GM06990 (cell line): ENCODE results near the gene PEX5L.

Experiments used
- DNase-seq: peaks from one replicate; pipeline ENCODE4 v3.0.0-alpha.2; 2011; ENCODE audit not compliant: insufficient read length; ENCODE audit errors: extremely low read depth
- H3K27me3 ChIP-seq: replicated peaks from 2 replicates; pipeline ENCODE4 v1.6.0; 2011; ENCODE audit warnings: low read length; ENCODE audit not compliant: control insufficient read depth, insufficient read depth
- H3K36me3 ChIP-seq: 2 replicates; pipeline ENCODE4 v1.5.1; 2011; ENCODE audit warnings: low read length; ENCODE audit not compliant: control insufficient read depth, insufficient read depth
- H3K4me3 ChIP-seq: replicated peaks from 2 replicates; pipeline ENCODE4 v1.5.1; 2011; ENCODE audit warnings: low read depth, mild to moderate bottlenecking, control low read depth, low read length
- CTCF ChIP-seq: IDR thresholded peaks from 2 replicates; pipeline ENCODE4 v1.5.1; 2011; ENCODE audit warnings: low read length, control low read depth, mild to moderate bottlenecking, inconsistent platforms; ENCODE audit not compliant: insufficient read depth, poor library complexity, severe bottlenecking

The PEX5L gene

DNA sequence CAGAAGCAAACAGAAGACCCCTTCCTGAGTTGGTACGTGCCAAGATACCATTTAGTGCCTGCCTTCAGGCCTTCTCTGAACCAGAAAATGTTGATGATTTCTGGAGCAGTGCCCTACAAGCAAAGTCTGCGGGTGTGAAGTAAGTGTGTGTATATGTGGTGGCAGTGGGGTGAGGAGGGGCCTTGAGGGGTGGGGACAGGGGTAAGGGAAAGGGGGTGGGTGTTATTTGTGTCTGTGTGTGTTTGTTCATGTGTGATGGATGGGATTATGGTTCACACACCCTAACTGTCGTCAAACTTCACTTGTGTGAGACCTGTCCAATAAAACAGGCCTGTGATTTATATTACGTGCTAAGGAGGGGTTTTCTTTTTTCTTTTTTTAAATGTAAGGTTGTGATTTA is 291.7 kb downstream of the PEX5L start:
- TF ChIP-seq CTCF: no peak
- peaks cover 3% of the 10 kb centered on the region for H3K36me3 ChIP-seq
- H3K27me3 ChIP-seq: no peaks in the 10 kb centered on the region
- H3K4me3 ChIP-seq: no peak overlapping the region
- DNase-seq: no peak
